Measurements from ENCODE around the gene PRSS37.

GRCh38 chr7:141874787-141875186 is 33.5 kb upstream of the PRSS37 start:
- TF ChIP-seq CTCF (IDR thresholded peaks at IDR 0.05), result no peak
- TF ChIP-seq POLR2A (IDR thresholded peaks at IDR 0.05), result no peak
- TF ChIP-seq EP300 (IDR thresholded peaks at IDR 0.05), result no peak

Measured in ovary (tissue), 3 donors.